ENCODE results near the gene BICD2. TPM values are rescaled to one million over a fixed set of nuclear protein-coding genes. Genes with fewer than 3 reads are reported as not detected.

Gene BICD2
- total and polyA plus RNA-seq, 9 of the 15 experiments (the other 6 are each of a cell fraction or from before 2014, with no cell fraction given), result 3.6 to 23.4 (median 11.8) TPM

- H2AFZ ChIP-seq (ENCODE audit: low read depth, low read length), result no peak overlapping the region
- H3K36me3 ChIP-seq (ENCODE audit: control insufficient read depth, insufficient read depth, low read length), result no peaks in the 10 kb centered on the region; the same call in 2 of the 3 replicates
- H4K20me1 ChIP-seq (replicated peaks; ENCODE audit: control insufficient read depth, insufficient read depth, low read length), result peaks cover 50% of the 10 kb centered on the region
- peak overlapping the region in 1 of 2 experiments; percentile 38; a peak in 1 of 4 replicates for H3K9ac ChIP-seq (ENCODE audit: insufficient read depth in 1 of 2, low read depth in 2 of 2, low read length in 2 of 2)
- H3K79me2 ChIP-seq (ENCODE audit: control insufficient read depth, insufficient read depth, low read length), result peaks cover 76% of the 10 kb centered on the region
- no peak overlapping the region for H3K4me2 ChIP-seq (ENCODE audit: insufficient read depth, low read length)
- no peak for FAIRE-seq
- DNase-seq (ENCODE audit: extremely low read depth in 1 of 4, low spot score in 3 of 4), result no peak
- no peak for TF ChIP-seq ZNF407 (IDR thresholded peaks at IDR 0.05; ENCODE audit: low read depth)
- TF ChIP-seq TFE3 (CRISPR knock-in tag; IDR thresholded peaks at IDR 0.05), result peak; percentile 77
- no peak for TF ChIP-seq NR4A1 (CRISPR knock-in tag; IDR thresholded peaks at IDR 0.05)
- TF ChIP-seq NR4A1 (tag; IDR thresholded peaks at IDR 0.05), result 0 out of 2 replicates have a peak, but pooled peaks have one; percentile 30
- no peak for TF ChIP-seq E2F3 (CRISPR knock-in tag; IDR thresholded peaks at IDR 0.05)
- no peaks in the 10 kb centered on the region for H3K27me3 ChIP-seq (ENCODE audit: control insufficient read depth in 2 of 2, insufficient read depth in 2 of 2, low read length in 2 of 2)
- H3K4me3 ChIP-seq, result no peak overlapping the region
- ChIA-PET POLR2A (no interaction called here), CTCF (ENCODE audit: low intra/inter-chr PET ratio) (no interaction called here)
- no peak for ATAC-seq
- WGBS (ENCODE audit: insufficient coverage, low coverage, missing lambda C conversion rate), result 55% methylated on average over 7 of the region's 9 CpGs
- peaks cover 8% of the 10 kb centered on the region for H3K9me1 ChIP-seq (ENCODE audit: control insufficient read depth, insufficient read depth, low read length)
- in situ Hi-C loops (cut with MboI), result no loop called here
- peaks cover 11 to 14% of the 10 kb centered on the region in 2 experiments for H3K4me1 ChIP-seq (replicated peaks in 1 of 2; ENCODE audit: control insufficient read depth in 2 of 2, insufficient read depth in 2 of 2, low read length in 2 of 2)
- no peaks in the 10 kb centered on the region for H3K9me3 ChIP-seq (replicated peaks; ENCODE audit: control insufficient read depth, insufficient read depth, low read depth, low read length)
- no peak overlapping the region for H3K27ac ChIP-seq (ENCODE audit: extremely low read depth, low read depth, low read length)
- BruUV-seq (replicated peaks), result no TSS peak
- intact Hi-C loops (cut with micrococcal nuclease), result no loop called here
Measured at GRCh38 chr9:92735636-92736562, 28.7 kb downstream of the BICD2 start.
